Esophagus squamous epithelium (tissue), 5 donors: ENCODE measurements around the gene SLC16A12. TPM values are rescaled to one million over a fixed set of nuclear protein-coding genes. Genes with fewer than 3 reads are reported as not detected.

Experiments used
- DNase-seq: peaks from one replicate; lab custom pipeline; 2025; lab: John Stamatoyannopoulos, UW
- H3K27ac ChIP-seq, 4 donors: fragments of 200-600 bp; sonication (generic); one replicate each; pipeline ENCODE4 v1.5.1; 2016 to 2019; ENCODE audit warnings: mild to moderate bottlenecking in 1 of 4
- H3K27me3 ChIP-seq, 4 donors: fragments of 200-600 bp; sonication (generic); 1 replicate in 3 of 4; 2 replicates in 1 of 4; pipeline versions ENCODE4 v1.5.1 to v1.6.0; 2017 to 2021; ENCODE audit warnings: antibody characterized with exemption in 1 of 4
- H3K36me3 ChIP-seq, 3 donors: fragments of 200-600 bp; sonication (generic); one replicate each; pipeline ENCODE4 v1.5.1; 2016 to 2019
- H3K4me1 ChIP-seq, 3 donors: fragments of 200-600 bp; sonication (generic); one replicate each; pipeline ENCODE4 v1.5.1; 2017 to 2019
- H3K4me3 ChIP-seq, 4 donors: fragments of 200-600 bp; sonication (generic); 1 replicate in 3 of 4; 2 replicates in 1 of 4; pipeline ENCODE4 v1.5.1; 2016 to 2019; ENCODE audit warnings: mild to moderate bottlenecking in 2 of 4, moderate library complexity in 1 of 4
- H3K9me3 ChIP-seq, 3 donors: fragments of 200-600 bp; sonication (generic); one replicate each; pipeline ENCODE4 v1.5.1; 2016 to 2019
- POLR2A ChIP-seq, 4 donors: fragments of 450-650 bp; IDR thresholded peaks; one replicate each; pipeline ENCODE4 v1.6.1; 2017; ENCODE audit warnings: antibody characterized with exemption in 4 of 4, mild to moderate bottlenecking in 4 of 4, moderate library complexity in 3 of 4
- WGBS, 2 donors: methylation state at CpG; one replicate each; pipeline ENCODE4 v1.1.5; 2018; 5-methylcytosine and 5-hydroxymethylcytosine counted together
- intact Hi-C: fragments of 100-400 bp; cut with DNase I; formaldehyde crosslinking; loops from one replicate; pipeline ENCODE4 v1.15.0; 2022
- total RNA-seq, 4 donors: library from RNA; depleted of rRNA; stranded (reverse); fragments of >200 nt; gene quantifications; one replicate each; pipeline ENCODE4 v1.1.0, GENCODE V29; 2016
- TF ChIP-seq, protein P1 (sequence below), 6 experiments: fragments of 450-650 bp in 4 of 6; fragments of 200-600 bp in 2 of 6; sonication (generic) in 2 of 6; IDR thresholded peaks; one replicate each; pipeline ENCODE4 v1.5.1; 2016 to 2019; ENCODE audit warnings: antibody characterized with exemption in 6 of 6, mild to moderate bottlenecking in 4 of 6, moderate library complexity in 4 of 6
- donor health status: DM: yes; HTN: yes; CAD: no.

SLC16A12 gene
- total RNA-seq, 4 donors from 2014 or later: 0.18 to 1.3 (median 0.23) TPM; not detected in 1

GRCh38 chr10:89526358-89526757, 9.0 kb downstream of the SLC16A12 start:
- WGBS, 2 donors: 41 to 61% methylated on average over 4 of the region's 4 CpGs
- TF ChIP-seq, protein P1, sequence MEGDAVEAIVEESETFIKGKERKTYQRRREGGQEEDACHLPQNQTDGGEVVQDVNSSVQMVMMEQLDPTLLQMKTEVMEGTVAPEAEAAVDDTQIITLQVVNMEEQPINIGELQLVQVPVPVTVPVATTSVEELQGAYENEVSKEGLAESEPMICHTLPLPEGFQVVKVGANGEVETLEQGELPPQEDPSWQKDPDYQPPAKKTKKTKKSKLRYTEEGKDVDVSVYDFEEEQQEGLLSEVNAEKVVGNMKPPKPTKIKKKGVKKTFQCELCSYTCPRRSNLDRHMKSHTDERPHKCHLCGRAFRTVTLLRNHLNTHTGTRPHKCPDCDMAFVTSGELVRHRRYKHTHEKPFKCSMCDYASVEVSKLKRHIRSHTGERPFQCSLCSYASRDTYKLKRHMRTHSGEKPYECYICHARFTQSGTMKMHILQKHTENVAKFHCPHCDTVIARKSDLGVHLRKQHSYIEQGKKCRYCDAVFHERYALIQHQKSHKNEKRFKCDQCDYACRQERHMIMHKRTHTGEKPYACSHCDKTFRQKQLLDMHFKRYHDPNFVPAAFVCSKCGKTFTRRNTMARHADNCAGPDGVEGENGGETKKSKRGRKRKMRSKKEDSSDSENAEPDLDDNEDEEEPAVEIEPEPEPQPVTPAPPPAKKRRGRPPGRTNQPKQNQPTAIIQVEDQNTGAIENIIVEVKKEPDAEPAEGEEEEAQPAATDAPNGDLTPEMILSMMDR (IDR thresholded peaks at IDR 0.05): no peak
- TF ChIP-seq POLR2A (IDR thresholded peaks at IDR 0.05): no peak
- no peaks in the 10 kb centered on the region for H3K36me3 ChIP-seq
- intact Hi-C loops: no loop called here
- no peaks in the 10 kb centered on the region for H3K9me3 ChIP-seq
- no peak overlapping the region for H3K4me3 ChIP-seq
- peaks cover 0 to 30% (median 4%) of the 10 kb centered on the region in 3 donors for H3K4me1 ChIP-seq
- no peak overlapping the region for H3K27ac ChIP-seq
- peaks cover 0 to 5% (median 0%) of the 10 kb centered on the region in 4 donors for H3K27me3 ChIP-seq
- DNase-seq: no peak

GRCh38 chr10:89525556-89525955, 9.8 kb downstream of the SLC16A12 start:
- no peak for DNase-seq
- no peaks in the 10 kb centered on the region for H3K36me3 ChIP-seq
- TF ChIP-seq POLR2A (IDR thresholded peaks at IDR 0.05): no peak
- TF ChIP-seq, protein P1 (IDR thresholded peaks at IDR 0.05): no peak
- H3K4me3 ChIP-seq: no peak overlapping the region
- intact Hi-C loops: no loop called here
- H3K27ac ChIP-seq: no peak overlapping the region
- H3K9me3 ChIP-seq: no peaks in the 10 kb centered on the region
- no peaks in the 10 kb centered on the region for H3K27me3 ChIP-seq
- peaks cover 0 to 30% (median 4%) of the 10 kb centered on the region in 3 donors for H3K4me1 ChIP-seq
- WGBS, 2 donors: 57 to 66% methylated on average over 5 of the region's 5 CpGs

GRCh38 chr10:89524279-89524678, 11.1 kb downstream of the SLC16A12 start:
- 80 to 89% methylated on average over 7 of the region's 7 CpGs for WGBS, 2 donors
- DNase-seq: no peak
- no peaks in the 10 kb centered on the region for H3K9me3 ChIP-seq
- no peak overlapping the region for H3K27ac ChIP-seq
- no peaks in the 10 kb centered on the region for H3K36me3 ChIP-seq
- intact Hi-C loops: no loop called here
- H3K4me1 ChIP-seq: peaks cover 0 to 30% (median 4%) of the 10 kb centered on the region in 3 donors
- no peaks in the 10 kb centered on the region for H3K27me3 ChIP-seq
- H3K4me3 ChIP-seq: no peak overlapping the region
- TF ChIP-seq, protein P1 (IDR thresholded peaks at IDR 0.05): no peak
- no peak for TF ChIP-seq POLR2A (IDR thresholded peaks at IDR 0.05)

DNA sequence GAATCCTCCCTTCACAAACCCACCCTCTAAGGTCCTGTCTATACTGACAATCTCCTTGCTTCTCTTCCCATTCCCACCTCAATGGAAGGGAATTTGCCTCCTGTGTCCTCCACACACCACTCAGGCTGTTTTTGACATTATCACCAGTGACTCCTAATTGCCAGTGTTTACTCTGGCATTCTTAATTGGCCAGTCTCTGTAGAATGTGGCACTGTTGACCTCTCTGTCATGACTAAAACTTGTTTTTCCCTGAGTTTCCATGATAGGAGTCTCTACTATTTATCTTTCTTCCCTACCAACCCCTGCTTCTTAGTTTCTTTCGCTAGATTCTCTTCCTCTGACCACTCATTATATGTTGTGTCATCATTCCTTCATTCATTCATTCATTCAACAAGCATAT, 12.1 kb downstream of the SLC16A12 start:
- Histone ChIP-seq H3K9me3 (no peaks in the 10 kb centered on the region), H3K27ac (no peak overlapping the region)
- DNase-seq: no peak

GRCh38 chr10:89522463-89522862, 12.9 kb downstream of the SLC16A12 start:
- no peak for DNase-seq
- WGBS, 2 donors: 91 to 92% methylated on average over 1 of the region's 1 CpG
- Histone ChIP-seq H3K4me1 (peaks cover 0 to 30% (median 4%) of the 10 kb centered on the region in 3 donors), H3K36me3 (no peaks in the 10 kb centered on the region), H3K27ac (no peak overlapping the region), H3K9me3 (no peaks in the 10 kb centered on the region), H3K4me3 (no peak overlapping the region), H3K27me3 (no peaks in the 10 kb centered on the region)
- intact Hi-C loops: no loop called here
- TF ChIP-seq, protein P1 (IDR thresholded peaks at IDR 0.05): no peak
- TF ChIP-seq POLR2A (IDR thresholded peaks at IDR 0.05): no peak

More for the DNA sequence above, 12.1 kb downstream of the SLC16A12 start:
- TF ChIP-seq, protein P1 (IDR thresholded peaks at IDR 0.05): no peak
- TF ChIP-seq POLR2A (IDR thresholded peaks at IDR 0.05): no peak
- Histone ChIP-seq H3K36me3 (no peaks in the 10 kb centered on the region), H3K27me3 (no peaks in the 10 kb centered on the region), H3K4me3 (no peak overlapping the region), H3K4me1 (peaks cover 0 to 30% (median 4%) of the 10 kb centered on the region in 3 donors)
- intact Hi-C loops: no loop called here
- 86 to 93% methylated on average over 1 of the region's 1 CpG for WGBS, 2 donors
